ENCODE measurements around the gene EXOG.
A peak's percentile ranks its signal among the peaks of the same experiment; 100 is the strongest.

Gene EXOG

GRCh38 chr3:38496131-38496910 is at the start of gene EXOG:
EXOG (plus strand) TSS chr3:38496340; CDS start chr3:38496368, 28 bp downstream.
- Histone ChIP-seq H3K4me3 (ENCODE audit: low read depth, low read length) (peak within 1 kb of the TSS; percentile 92), H3K36me3 (ENCODE audit: control insufficient read depth, insufficient read depth, low read length) (no peaks in the 10 kb centered on the region), H3K9ac (ENCODE audit: low read depth, low read length) (peak within 1 kb of the TSS; percentile 94), H3K9me3 (ENCODE audit: control insufficient read depth, insufficient read depth, low read length) (no peaks in the 10 kb centered on the region), H3K4me1 (ENCODE audit: control insufficient read depth, insufficient read depth, low read length) (no peaks in the 10 kb centered on the region), H3K27me3 (ENCODE audit: control insufficient read depth, insufficient read depth, low read length) (no peaks in the 10 kb centered on the region)

GRCh38 chr3:38446812-38447211 is 49.3 kb upstream of the EXOG start:
- H3K36me3 ChIP-seq (ENCODE audit: control insufficient read depth, insufficient read depth, low read length): no peaks in the 10 kb centered on the region
- H3K4me3 ChIP-seq (ENCODE audit: low read depth, low read length): no peak overlapping the region
- H3K4me1 ChIP-seq (ENCODE audit: control insufficient read depth, insufficient read depth, low read length): no peaks in the 10 kb centered on the region
- no peak overlapping the region for H3K9ac ChIP-seq (ENCODE audit: low read depth, low read length)
- no peaks in the 10 kb centered on the region for H3K9me3 ChIP-seq (ENCODE audit: control insufficient read depth, insufficient read depth, low read length)
- H3K27me3 ChIP-seq (ENCODE audit: control insufficient read depth, insufficient read depth, low read length): no peaks in the 10 kb centered on the region

GRCh38 chr3:38450853-38451252 is 45.3 kb upstream of the EXOG start:
- Histone ChIP-seq H3K4me1 (ENCODE audit: control insufficient read depth, insufficient read depth, low read length) (peaks cover 9% of the 10 kb centered on the region), H3K27me3 (ENCODE audit: control insufficient read depth, insufficient read depth, low read length) (no peaks in the 10 kb centered on the region), H3K9me3 (ENCODE audit: control insufficient read depth, insufficient read depth, low read length) (no peaks in the 10 kb centered on the region), H3K9ac (ENCODE audit: low read depth, low read length) (no peak overlapping the region), H3K36me3 (ENCODE audit: control insufficient read depth, insufficient read depth, low read length) (no peaks in the 10 kb centered on the region), H3K4me3 (ENCODE audit: low read depth, low read length) (no peak overlapping the region)

GRCh38 chr3:38453075-38453912 is 42.8 kb upstream of the EXOG start, which contains the start of gene ACVR2B:
ACVR2B (plus strand) TSS chr3:38453890; CDS start chr3:38454323, 433 bp downstream.
- Histone ChIP-seq H3K36me3 (ENCODE audit: control insufficient read depth, insufficient read depth, low read length) (no peaks in the 10 kb centered on the region), H3K9me3 (ENCODE audit: control insufficient read depth, insufficient read depth, low read length) (no peaks in the 10 kb centered on the region), H3K9ac (ENCODE audit: low read depth, low read length) (peak within 1 kb of the TSS; percentile 91)

GRCh38 chr3:38453913-38454177 is 42.3 kb upstream of the EXOG start:
- peak overlapping the region; percentile 94 for H3K4me3 ChIP-seq (ENCODE audit: low read depth, low read length)
- no peak overlapping the region for H3K9ac ChIP-seq (ENCODE audit: low read depth, low read length)
- H3K4me1 ChIP-seq (ENCODE audit: control insufficient read depth, insufficient read depth, low read length): peaks cover 17% of the 10 kb centered on the region
- no peaks in the 10 kb centered on the region for H3K27me3 ChIP-seq (ENCODE audit: control insufficient read depth, insufficient read depth, low read length)
- no peaks in the 10 kb centered on the region for H3K36me3 ChIP-seq (ENCODE audit: control insufficient read depth, insufficient read depth, low read length)
- no peaks in the 10 kb centered on the region for H3K9me3 ChIP-seq (ENCODE audit: control insufficient read depth, insufficient read depth, low read length)

More at GRCh38 chr3:38453075-38453912, 42.8 kb upstream of the EXOG start, which contains the start of gene ACVR2B:
- peak within 1 kb of the TSS; percentile 94 for H3K4me3 ChIP-seq (ENCODE audit: low read depth, low read length)
- H3K27me3 ChIP-seq (ENCODE audit: control insufficient read depth, insufficient read depth, low read length): no peaks in the 10 kb centered on the region
- H3K4me1 ChIP-seq (ENCODE audit: control insufficient read depth, insufficient read depth, low read length): peaks cover 14% of the 10 kb centered on the region

- Histone ChIP-seq H3K4me3 (ENCODE audit: low read depth, low read length) (peak overlapping the region; percentile 94), H3K9me3 (ENCODE audit: control insufficient read depth, insufficient read depth, low read length) (no peaks in the 10 kb centered on the region), H3K9ac (ENCODE audit: low read depth, low read length) (peak overlapping the region; percentile 91), H3K27me3 (ENCODE audit: control insufficient read depth, insufficient read depth, low read length) (no peaks in the 10 kb centered on the region), H3K4me1 (ENCODE audit: control insufficient read depth, insufficient read depth, low read length) (peaks cover 20% of the 10 kb centered on the region), H3K36me3 (ENCODE audit: control insufficient read depth, insufficient read depth, low read length) (no peaks in the 10 kb centered on the region)
These were observed 41.8 kb upstream of the EXOG start for GRCh38 chr3:38454178-38454883.

- Histone ChIP-seq H3K9me3 (ENCODE audit: control insufficient read depth, insufficient read depth, low read length) (no peaks in the 10 kb centered on the region), H3K4me1 (ENCODE audit: control insufficient read depth, insufficient read depth, low read length) (peaks cover 20% of the 10 kb centered on the region), H3K36me3 (ENCODE audit: control insufficient read depth, insufficient read depth, low read length) (no peaks in the 10 kb centered on the region), H3K4me3 (ENCODE audit: low read depth, low read length) (peak overlapping the region; percentile 94), H3K27me3 (ENCODE audit: control insufficient read depth, insufficient read depth, low read length) (no peaks in the 10 kb centered on the region), H3K9ac (ENCODE audit: low read depth, low read length) (peak overlapping the region; percentile 91)
These were observed 41.1 kb upstream of the EXOG start for GRCh38 chr3:38454884-38455638.

GRCh38 chr3:38455639-38456430 is 40.3 kb upstream of the EXOG start:
- peaks cover 20% of the 10 kb centered on the region for H3K4me1 ChIP-seq (ENCODE audit: control insufficient read depth, insufficient read depth, low read length)

GRCh38 chr3:38457111-38458003 is 38.8 kb upstream of the EXOG start:
- H3K9ac ChIP-seq (ENCODE audit: low read depth, low read length): no peak overlapping the region

More at GRCh38 chr3:38455639-38456430, 40.3 kb upstream of the EXOG start:
- H3K9me3 ChIP-seq (ENCODE audit: control insufficient read depth, insufficient read depth, low read length): no peaks in the 10 kb centered on the region
- H3K4me3 ChIP-seq (ENCODE audit: low read depth, low read length): peak overlapping the region; percentile 94
- H3K27me3 ChIP-seq (ENCODE audit: control insufficient read depth, insufficient read depth, low read length): no peaks in the 10 kb centered on the region
- peak overlapping the region; percentile 76 for H3K9ac ChIP-seq (ENCODE audit: low read depth, low read length)
- no peaks in the 10 kb centered on the region for H3K36me3 ChIP-seq (ENCODE audit: control insufficient read depth, insufficient read depth, low read length)

More at GRCh38 chr3:38457111-38458003, 38.8 kb upstream of the EXOG start:
- H3K27me3 ChIP-seq (ENCODE audit: control insufficient read depth, insufficient read depth, low read length): no peaks in the 10 kb centered on the region
- H3K4me3 ChIP-seq (ENCODE audit: low read depth, low read length): no peak overlapping the region
- H3K36me3 ChIP-seq (ENCODE audit: control insufficient read depth, insufficient read depth, low read length): no peaks in the 10 kb centered on the region
- H3K4me1 ChIP-seq (ENCODE audit: control insufficient read depth, insufficient read depth, low read length): peaks cover 18% of the 10 kb centered on the region
- no peaks in the 10 kb centered on the region for H3K9me3 ChIP-seq (ENCODE audit: control insufficient read depth, insufficient read depth, low read length)
